ENCODE data around the gene CAMK1D. TPM values are rescaled to one million over a fixed set of nuclear protein-coding genes. Genes with fewer than 3 reads are reported as not detected.

CAMK1D gene
- total and polyA plus RNA-seq, 8 donors = 4.4 to 10.8 (median 4.8) TPM

DNA sequence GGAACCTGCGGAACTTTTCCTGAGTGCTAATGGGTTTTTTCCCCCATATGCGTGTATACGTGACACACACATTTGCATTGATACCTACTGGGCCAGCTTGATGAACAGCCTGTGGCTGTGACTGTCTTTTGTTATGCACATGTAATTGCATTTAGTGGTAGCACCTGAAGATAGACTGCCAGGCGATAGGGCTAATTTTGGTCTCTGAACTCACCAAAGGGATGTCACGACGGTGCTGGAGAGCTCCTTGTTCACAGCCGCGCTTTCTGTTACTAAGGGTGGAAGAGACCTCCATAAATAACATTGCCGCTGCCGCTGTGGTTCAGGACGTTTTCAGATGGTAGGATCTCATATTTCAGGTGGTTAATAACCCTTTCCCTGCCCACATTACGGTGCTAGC, 133.2 kb downstream of the CAMK1D start:
- no peaks in the 10 kb centered on the region for H3K36me3 ChIP-seq
- H3K9me3 ChIP-seq = no peaks in the 10 kb centered on the region
- H3K27me3 ChIP-seq = peaks cover 0 to 5% of the 10 kb centered on the region in 2 donors
- ATAC-seq = no peak
- TF ChIP-seq, protein P1, sequence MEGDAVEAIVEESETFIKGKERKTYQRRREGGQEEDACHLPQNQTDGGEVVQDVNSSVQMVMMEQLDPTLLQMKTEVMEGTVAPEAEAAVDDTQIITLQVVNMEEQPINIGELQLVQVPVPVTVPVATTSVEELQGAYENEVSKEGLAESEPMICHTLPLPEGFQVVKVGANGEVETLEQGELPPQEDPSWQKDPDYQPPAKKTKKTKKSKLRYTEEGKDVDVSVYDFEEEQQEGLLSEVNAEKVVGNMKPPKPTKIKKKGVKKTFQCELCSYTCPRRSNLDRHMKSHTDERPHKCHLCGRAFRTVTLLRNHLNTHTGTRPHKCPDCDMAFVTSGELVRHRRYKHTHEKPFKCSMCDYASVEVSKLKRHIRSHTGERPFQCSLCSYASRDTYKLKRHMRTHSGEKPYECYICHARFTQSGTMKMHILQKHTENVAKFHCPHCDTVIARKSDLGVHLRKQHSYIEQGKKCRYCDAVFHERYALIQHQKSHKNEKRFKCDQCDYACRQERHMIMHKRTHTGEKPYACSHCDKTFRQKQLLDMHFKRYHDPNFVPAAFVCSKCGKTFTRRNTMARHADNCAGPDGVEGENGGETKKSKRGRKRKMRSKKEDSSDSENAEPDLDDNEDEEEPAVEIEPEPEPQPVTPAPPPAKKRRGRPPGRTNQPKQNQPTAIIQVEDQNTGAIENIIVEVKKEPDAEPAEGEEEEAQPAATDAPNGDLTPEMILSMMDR (IDR thresholded peaks at IDR 0.05) = no peak
- no peak for DNase-seq
- H3K27ac ChIP-seq = no peak overlapping the region
- no peaks in the 10 kb centered on the region for H3K4me1 ChIP-seq
- no peak overlapping the region for H3K4me3 ChIP-seq
- intact Hi-C loops (cut with DNase I) = no loop called here

DNA sequence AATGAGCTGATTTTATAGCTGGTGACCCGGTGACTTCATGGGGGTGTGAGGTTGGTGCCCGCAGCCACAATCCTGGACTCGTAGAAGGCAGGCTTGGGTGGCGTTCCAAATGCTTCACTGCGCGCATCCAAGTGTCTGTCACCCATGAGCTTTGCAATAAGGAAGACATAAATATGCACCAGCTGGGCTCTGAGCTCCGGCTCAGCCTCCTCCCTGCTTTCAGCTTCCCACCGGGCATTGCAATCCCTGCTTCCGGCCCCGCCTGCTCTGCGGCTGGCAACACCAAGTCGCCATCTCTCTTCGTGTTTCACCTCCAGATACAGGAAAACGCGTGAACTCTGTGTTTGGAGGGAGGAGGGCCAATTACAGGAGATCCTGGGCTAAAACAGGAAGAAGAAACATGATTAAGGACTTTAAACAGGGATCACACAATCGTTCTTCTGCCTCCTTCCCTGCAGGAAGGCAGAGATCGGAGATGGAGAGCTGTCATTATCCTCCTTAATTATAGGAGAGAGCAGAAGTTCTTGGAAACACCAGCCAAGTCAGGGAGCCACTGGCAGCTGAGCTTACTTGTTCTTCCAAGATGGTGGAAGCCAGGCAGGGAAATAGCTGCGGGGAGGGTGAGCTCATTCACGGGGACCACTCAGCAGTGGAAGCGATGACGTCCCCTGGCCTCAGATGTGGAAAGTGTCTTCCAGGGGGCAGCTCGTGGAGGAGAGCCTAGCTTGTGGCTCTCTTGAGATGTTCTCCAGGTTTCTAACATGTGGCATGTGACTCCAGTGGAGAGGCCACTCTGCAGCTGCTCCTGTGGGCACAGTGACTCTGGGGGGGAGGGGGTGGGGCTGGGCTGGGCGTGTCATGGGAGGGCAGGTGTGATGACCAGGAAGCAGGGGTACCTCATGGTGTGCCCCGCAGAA, 134.9 kb downstream of the CAMK1D start:
- TF ChIP-seq, protein P1 (IDR thresholded peaks at IDR 0.05) = no peak
- peak; percentile 21 for ATAC-seq
- Histone ChIP-seq H3K4me1 (no peaks in the 10 kb centered on the region), H3K27ac (no peak overlapping the region), H3K9me3 (no peaks in the 10 kb centered on the region), H3K36me3 (no peaks in the 10 kb centered on the region), H3K4me3 (no peak overlapping the region), H3K27me3 (peaks cover 0 to 5% of the 10 kb centered on the region in 2 donors)
- intact Hi-C loops (cut with DNase I) = no loop called here
- no peak for DNase-seq

DNA sequence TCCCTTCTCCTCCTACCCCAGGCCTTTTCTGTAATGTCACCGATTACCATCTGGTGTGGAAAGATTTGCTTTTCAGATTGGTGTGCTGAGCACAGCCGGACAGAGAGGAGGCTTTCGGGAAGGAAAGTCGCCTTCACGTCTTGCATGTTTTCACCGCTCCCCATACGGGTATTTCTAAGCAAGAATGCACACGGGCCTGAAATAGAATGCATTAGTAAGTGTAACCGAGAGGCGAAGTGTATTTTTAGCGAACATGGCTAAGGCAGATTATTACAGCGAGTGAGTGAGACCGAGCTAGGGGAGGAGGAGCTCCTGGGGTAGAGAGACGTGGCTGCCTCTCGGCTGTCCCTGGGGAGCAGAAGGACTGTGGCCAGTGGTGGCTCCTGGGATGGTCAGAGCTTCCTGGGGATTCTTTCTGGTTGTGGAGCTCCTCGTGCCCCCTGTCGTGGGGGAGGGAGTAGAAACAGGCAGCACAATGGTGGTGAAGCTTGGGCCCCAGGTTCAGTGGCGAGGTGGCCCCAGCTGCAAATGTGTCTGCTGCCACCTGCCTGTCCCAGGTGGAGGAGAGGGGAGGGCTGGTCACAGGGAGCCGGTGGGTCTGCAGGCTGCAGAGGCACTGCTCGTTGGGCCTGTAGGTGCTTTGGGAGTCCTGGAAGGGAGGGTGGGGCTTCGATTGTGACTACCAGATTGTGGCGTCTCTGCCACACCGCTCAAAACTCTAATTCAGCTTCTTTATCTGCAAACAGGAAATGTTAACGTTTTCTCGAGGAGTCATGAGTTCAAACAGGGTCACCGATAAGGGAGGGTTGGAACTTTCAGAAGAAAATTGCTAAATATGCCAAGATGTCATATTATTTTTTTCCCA, 135.8 kb downstream of the CAMK1D start:
- Histone ChIP-seq H3K27me3 (peaks cover 0 to 10% of the 10 kb centered on the region in 2 donors), H3K36me3 (no peaks in the 10 kb centered on the region), H3K4me1 (no peaks in the 10 kb centered on the region), H3K4me3 (no peak overlapping the region), H3K27ac (no peak overlapping the region), H3K9me3 (no peaks in the 10 kb centered on the region)
- ATAC-seq = peak; percentile 66
- intact Hi-C loops (cut with DNase I) = no loop called here
- DNase-seq = no peak
- TF ChIP-seq, protein P1 (IDR thresholded peaks at IDR 0.05) = no peak

DNA sequence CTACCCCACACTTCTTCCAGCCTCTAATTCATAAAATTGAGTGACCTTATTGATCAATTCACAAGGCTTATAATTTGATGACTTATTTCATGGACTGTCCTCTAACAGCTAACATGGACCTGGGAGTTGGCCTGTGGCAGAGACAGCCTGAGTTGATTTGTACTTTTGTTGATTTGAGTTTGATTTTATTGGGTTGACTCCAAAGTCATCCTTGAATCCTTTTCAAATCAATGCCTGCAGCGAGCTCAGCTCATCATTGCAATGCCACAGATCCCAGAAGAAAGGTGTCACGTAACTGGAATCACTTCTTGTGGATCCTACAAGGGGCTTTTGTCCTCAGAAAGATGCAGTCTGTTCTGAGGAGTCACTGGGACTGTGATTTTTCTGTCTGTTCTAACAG, 138.0 kb downstream of the CAMK1D start:
- peaks cover 0 to 10% of the 10 kb centered on the region in 2 donors for H3K27me3 ChIP-seq
- H3K27ac ChIP-seq = no peak overlapping the region
- TF ChIP-seq, protein P1 (IDR thresholded peaks at IDR 0.05) = no peak
- ATAC-seq (no peak), DNase-seq (no peak)
- H3K4me3 ChIP-seq = no peak overlapping the region
- no peaks in the 10 kb centered on the region for H3K36me3 ChIP-seq
- intact Hi-C loops (cut with DNase I) = no loop called here
- no peaks in the 10 kb centered on the region for H3K4me1 ChIP-seq
- no peaks in the 10 kb centered on the region for H3K9me3 ChIP-seq

DNA sequence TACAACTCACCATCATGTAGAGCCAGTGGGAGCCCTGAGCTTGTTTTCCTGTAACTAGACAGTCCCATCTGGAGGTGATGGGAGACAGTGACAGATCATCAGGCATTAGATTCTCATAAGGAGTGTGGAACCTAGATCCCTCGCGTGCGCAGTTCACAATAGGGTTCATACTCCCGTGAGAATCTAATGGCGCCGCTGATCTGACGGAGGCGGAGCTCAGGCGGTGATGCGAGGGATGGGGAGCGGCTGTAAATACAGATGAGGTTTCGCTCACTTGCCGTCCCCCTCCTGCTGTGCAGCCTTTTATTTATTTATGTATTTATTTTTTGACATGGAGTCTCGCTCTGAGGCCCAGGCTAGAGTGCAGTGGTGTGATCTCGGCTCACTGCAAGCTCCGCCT, 139.3 kb downstream of the CAMK1D start:
- TF ChIP-seq, protein P1 (IDR thresholded peaks at IDR 0.05) = no peak
- Histone ChIP-seq H3K9me3 (no peaks in the 10 kb centered on the region), H3K4me1 (no peaks in the 10 kb centered on the region), H3K4me3 (no peak overlapping the region), H3K27ac (no peak overlapping the region), H3K27me3 (peaks cover 0 to 5% of the 10 kb centered on the region in 2 donors), H3K36me3 (no peaks in the 10 kb centered on the region)
- ATAC-seq = no peak
- no peak for DNase-seq
- intact Hi-C loops (cut with DNase I) = no loop called here

Measured in left lung (tissue), 10 donors.